SU-DHL-6 (cell line): ENCODE measurements around the gene SDK1.

Source experiments
- H2AFZ ChIP-seq: fragments of 200-600 bp; sonication (generic); 2 replicates; pipeline ENCODE4 v1.6.1; 2014; ENCODE audit warnings: low read depth, mild to moderate bottlenecking, moderate library complexity, mixed read lengths, antibody characterized with exemption, low read length; ENCODE audit not compliant: severe bottlenecking
- H3F3A ChIP-seq: fragments of 200-600 bp; shearing (Covaris generic); 2 replicates; pipeline ENCODE4 v1.6.0; 2016; ENCODE audit warnings: antibody characterized with exemption, mild to moderate bottlenecking; ENCODE audit not compliant: insufficient read depth
- H3K27ac ChIP-seq: fragments of 200-600 bp; sonication (generic); 2 replicates; pipeline ENCODE4 v1.5.1; 2016; ENCODE audit warnings: low read depth, mild to moderate bottlenecking, low read length, moderate library complexity, mixed read lengths
- H3K27me3 ChIP-seq: fragments of 200-600 bp; sonication (generic), shearing (Covaris generic); 2 replicates; pipeline ENCODE4 v1.6.0; 2014; ENCODE audit warnings: mild to moderate bottlenecking, low read length
- H3K36me3 ChIP-seq: fragments of 200-600 bp; sonication (generic); 2 replicates; pipeline ENCODE4 v1.6.1; 2014; ENCODE audit warnings: mild to moderate bottlenecking, low read length, mixed read lengths
- H3K4me2 ChIP-seq: fragments of 300-600, 200-600 bp; shearing (Covaris generic), sonication (generic); 2 replicates; pipeline ENCODE4 v1.6.0; 2014; ENCODE audit warnings: low read length, low read depth, mild to moderate bottlenecking; ENCODE audit not compliant: poor library complexity, severe bottlenecking
- H3K4me3 ChIP-seq: fragments of 200-600 bp; sonication (generic); 2 replicates; pipeline ENCODE4 v1.5.1; 2014; ENCODE audit warnings: antibody characterized with exemption, low read length, mild to moderate bottlenecking, mixed read lengths; ENCODE audit not compliant: insufficient read depth, poor library complexity, severe bottlenecking
- H3K79me2 ChIP-seq: fragments of 200-600 bp; sonication (generic); 2 replicates; pipeline ENCODE4 v1.6.1; 2014; ENCODE audit warnings: mild to moderate bottlenecking, low read length, moderate library complexity; ENCODE audit not compliant: insufficient read depth
- H3K9ac ChIP-seq: fragments of 200-600 bp; sonication (generic); 2 replicates; pipeline ENCODE4 v1.7.0; 2014; ENCODE audit warnings: mild to moderate bottlenecking, low read length
- H3K9me2 ChIP-seq: fragments of 200-600 bp; sonication (generic); replicated peaks from 2 replicates; pipeline ENCODE4 v1.6.1; 2014; ENCODE audit warnings: low read length; ENCODE audit not compliant: insufficient read depth
- H3K9me3 ChIP-seq: fragments of 200-600 bp; sonication (generic); 2 replicates; pipeline ENCODE4 v1.6.1; 2014; ENCODE audit warnings: low read length, mixed read lengths; ENCODE audit not compliant: insufficient read depth
- H4K20me1 ChIP-seq: fragments of 200-600 bp; sonication (generic); 2 replicates; pipeline ENCODE4 v1.6.1; 2014; ENCODE audit warnings: low read depth, mild to moderate bottlenecking, antibody characterized with exemption, low read length, moderate library complexity, mixed read lengths
- CTCF ChIP-seq: fragments of 200-600 bp; sonication (generic); IDR thresholded peaks from one replicate; pipeline ENCODE4 v1.5.1; 2017; ENCODE audit warnings: antibody characterized with exemption, mild to moderate bottlenecking, low read length, moderate library complexity; ENCODE audit not compliant: insufficient read depth, poor library complexity, severe bottlenecking
- EZH2phosphoT487 ChIP-seq: fragments of 200-600 bp; sonication (generic), shearing (Covaris generic); conservative IDR thresholded peaks from 2 replicates; pipeline ENCODE4 v1.6.1; 2018; ENCODE audit warnings: mild to moderate bottlenecking, antibody characterized with exemption, low read length, moderate library complexity, mixed read lengths

Gene SDK1

GRCh38 chr7:3918576-3918975, 617.5 kb downstream of the SDK1 start:
- H3K4me2 ChIP-seq, result no peak overlapping the region
- no peak overlapping the region for H3K4me3 ChIP-seq
- no peaks in the 10 kb centered on the region for H3K79me2 ChIP-seq
- no peaks in the 10 kb centered on the region for H3K9me3 ChIP-seq
- H3K36me3 ChIP-seq, result no peaks in the 10 kb centered on the region
- H3K9me2 ChIP-seq, result no peaks in the 10 kb centered on the region
- TF ChIP-seq CTCF (no peak), EZH2phosphoT487 (no peak)
- H3K27me3 ChIP-seq, result no peaks in the 10 kb centered on the region
- H2AFZ ChIP-seq, result no peak overlapping the region
- no peaks in the 10 kb centered on the region for H4K20me1 ChIP-seq
- no peaks in the 10 kb centered on the region for H3F3A ChIP-seq
- H3K27ac ChIP-seq, result no peak overlapping the region
- no peak overlapping the region for H3K9ac ChIP-seq

GRCh38 chr7:3922175-3922635, 621.2 kb downstream of the SDK1 start:
- Histone ChIP-seq H3K9ac (no peak overlapping the region), H3K4me2 (no peak overlapping the region), H3K79me2 (no peaks in the 10 kb centered on the region), H3K9me3 (no peaks in the 10 kb centered on the region), H3K36me3 (no peaks in the 10 kb centered on the region), H3K27ac (no peak overlapping the region), H3F3A (no peaks in the 10 kb centered on the region), H3K4me3 (no peak overlapping the region), H2AFZ (no peak overlapping the region), H4K20me1 (no peaks in the 10 kb centered on the region), H3K27me3 (no peaks in the 10 kb centered on the region), H3K9me2 (no peaks in the 10 kb centered on the region)
- no peak for TF ChIP-seq EZH2phosphoT487
- no peak for TF ChIP-seq CTCF

- H3F3A ChIP-seq, result no peaks in the 10 kb centered on the region
- no peaks in the 10 kb centered on the region for H3K9me3 ChIP-seq
Measured at GRCh38 chr7:3923307-3923918, 622.4 kb downstream of the SDK1 start.

More at GRCh38 chr7:3923307-3923918, 622.4 kb downstream of the SDK1 start:
- Histone ChIP-seq H2AFZ (no peak overlapping the region), H3K4me3 (no peak overlapping the region), H3K9me2 (no peaks in the 10 kb centered on the region), H3K36me3 (no peaks in the 10 kb centered on the region), H3K4me2 (no peak overlapping the region), H3K27ac (no peak overlapping the region), H3K9ac (no peak overlapping the region), H3K79me2 (no peaks in the 10 kb centered on the region), H3K27me3 (no peaks in the 10 kb centered on the region), H4K20me1 (no peaks in the 10 kb centered on the region)
- TF ChIP-seq CTCF, result no peak
- TF ChIP-seq EZH2phosphoT487, result no peak
